ENCODE results near the gene GLYATL2.

The GLYATL2 gene, protein sequence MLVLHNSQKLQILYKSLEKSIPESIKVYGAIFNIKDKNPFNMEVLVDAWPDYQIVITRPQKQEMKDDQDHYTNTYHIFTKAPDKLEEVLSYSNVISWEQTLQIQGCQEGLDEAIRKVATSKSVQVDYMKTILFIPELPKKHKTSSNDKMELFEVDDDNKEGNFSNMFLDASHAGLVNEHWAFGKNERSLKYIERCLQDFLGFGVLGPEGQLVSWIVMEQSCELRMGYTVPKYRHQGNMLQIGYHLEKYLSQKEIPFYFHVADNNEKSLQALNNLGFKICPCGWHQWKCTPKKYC

GRCh38 chr11:58844361-58845005, at the start of gene GLYATL2:
Gene GLYATL2, minus strand, starts transcription at chr11:58844704. Its CDS starts 5,092 bp downstream, at chr11:58839612.
- DNase-seq, result no peak

- no peak for DNase-seq
Observed at GRCh38 chr11:58893899-58894298, 49.4 kb upstream of the GLYATL2 start.

DNA sequence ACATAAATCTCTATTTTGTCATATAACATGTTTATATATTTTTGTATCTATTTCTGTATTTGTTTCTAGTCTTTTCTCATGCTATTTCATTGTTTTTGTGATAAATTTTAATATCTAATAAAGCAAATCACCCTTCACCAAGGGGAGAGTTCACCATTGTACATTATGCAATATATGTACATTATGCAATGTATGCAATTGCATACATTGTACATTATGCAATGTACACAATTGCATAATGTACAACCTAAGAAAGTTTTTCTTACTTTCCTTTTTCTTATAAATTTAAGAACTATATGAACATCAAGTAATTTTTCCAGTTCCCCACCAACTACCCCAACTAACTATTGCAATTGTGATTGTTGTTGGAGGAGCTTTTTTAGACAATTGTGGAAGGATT, 44.1 kb upstream of the GLYATL2 start:
- DNase-seq, result no peak

GRCh38 chr11:58887452-58887851, 42.9 kb upstream of the GLYATL2 start:
- no peak for DNase-seq

GRCh38 chr11:58880625-58881024, 36.1 kb upstream of the GLYATL2 start:
- no peak for DNase-seq

DNA sequence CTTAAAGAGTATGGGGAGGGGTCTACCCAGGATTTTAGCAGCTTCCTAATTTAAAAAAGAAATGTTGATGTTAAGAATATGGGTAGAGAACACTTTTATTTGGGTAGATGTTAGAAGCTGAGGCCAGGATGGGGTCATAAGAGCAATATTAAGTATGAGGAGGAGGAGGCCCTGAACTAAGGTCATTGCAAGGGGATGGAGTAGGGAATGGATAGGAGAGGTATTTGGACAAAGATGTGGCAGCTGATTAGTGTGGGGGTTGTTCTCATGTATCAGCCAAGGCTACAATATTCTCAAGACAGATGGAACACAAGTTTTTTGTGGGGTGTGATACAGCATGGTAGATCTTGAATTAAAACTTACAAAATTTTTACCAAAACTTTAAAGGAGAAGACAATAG, 35.7 kb upstream of the GLYATL2 start:
- no peak for DNase-seq

- no peak for DNase-seq
Observed at GRCh38 chr11:58867556-58867955, 23.1 kb upstream of the GLYATL2 start.

GRCh38 chr11:58866788-58867187, 22.3 kb upstream of the GLYATL2 start:
- no peak for DNase-seq

DNA sequence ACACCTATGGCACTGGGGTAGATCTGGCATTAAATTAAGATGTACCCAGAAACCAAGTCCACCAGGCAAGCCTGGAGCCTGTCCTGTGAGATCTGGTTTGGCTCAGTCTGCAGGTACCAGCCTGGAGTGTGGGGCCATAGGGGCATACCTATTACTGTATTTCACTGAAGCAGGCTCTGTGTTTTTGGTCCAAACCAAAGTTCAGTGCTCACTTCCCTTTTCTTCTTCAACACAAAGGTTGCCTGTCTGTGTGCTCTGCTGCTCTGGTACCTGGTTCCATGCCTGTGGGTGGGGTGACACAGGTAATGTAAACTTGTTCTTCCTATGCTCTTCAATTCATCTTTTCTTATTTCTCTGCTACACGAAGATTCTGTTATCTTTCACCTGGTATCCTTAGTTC, 19.8 kb upstream of the GLYATL2 start:
- DNase-seq, result no peak

- no peak for DNase-seq
Observed at GRCh38 chr11:58863697-58864096, 19.2 kb upstream of the GLYATL2 start.

GRCh38 chr11:58861533-58861932, 17.0 kb upstream of the GLYATL2 start:
- no peak for DNase-seq

DNA sequence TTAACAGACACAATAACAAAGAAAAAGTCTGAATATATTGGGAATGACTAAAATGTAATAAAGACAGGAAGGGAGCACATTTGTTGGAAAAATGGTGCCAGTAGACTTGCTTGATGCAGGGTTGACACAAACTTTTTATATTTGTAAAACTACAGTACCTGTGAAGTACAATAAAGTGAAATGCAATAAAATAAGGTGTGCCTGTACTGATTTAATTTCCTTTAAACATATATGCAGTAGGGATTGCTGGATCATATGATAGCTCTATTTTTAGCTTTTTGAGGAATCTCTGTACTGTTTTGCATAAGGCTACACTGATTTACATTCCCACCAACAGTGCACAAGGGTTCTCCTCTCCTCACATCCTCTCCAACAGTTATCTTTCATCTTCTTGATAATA, 12.3 kb upstream of the GLYATL2 start:
- no peak for DNase-seq

- DNase-seq, result no peak
Observed at GRCh38 chr11:58845386-58845785, 882 bp upstream of the GLYATL2 start.

DNA sequence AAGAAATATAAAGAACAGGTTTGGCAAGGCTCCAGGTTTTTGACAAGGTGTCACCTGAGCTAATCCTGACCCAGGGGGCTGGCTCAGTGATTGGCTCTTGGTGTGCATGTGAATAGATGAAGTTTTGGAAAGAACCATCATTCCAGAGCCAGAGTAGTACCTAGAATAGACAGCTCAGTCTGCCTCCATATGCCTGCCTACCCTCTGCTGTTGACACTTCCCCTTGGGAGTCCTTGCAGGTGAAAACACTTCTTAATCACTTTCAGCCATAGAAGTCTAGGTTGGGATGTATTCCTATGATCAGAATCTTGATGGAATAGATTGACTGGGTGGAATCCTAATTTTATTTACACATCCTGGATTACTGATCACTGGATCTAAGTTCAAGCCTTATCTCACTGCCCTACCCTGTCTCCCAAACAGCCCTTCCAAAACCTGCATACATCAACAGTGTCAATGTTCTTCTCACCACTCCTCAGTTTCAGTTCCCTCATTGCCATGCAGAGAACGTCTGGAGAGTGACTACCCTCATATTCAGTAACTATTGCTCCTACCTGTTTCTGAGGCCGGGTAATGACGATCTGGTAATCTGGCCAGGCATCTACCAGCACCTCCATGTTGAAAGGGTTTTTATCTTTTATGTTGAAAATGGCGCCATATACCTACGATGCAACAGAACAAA, 6.7 kb downstream of the GLYATL2 start:
- DNase-seq, result no peak

GRCh38 chr11:58832056-58832645, 12.4 kb downstream of the GLYATL2 start:
- no peak for DNase-seq

DNA sequence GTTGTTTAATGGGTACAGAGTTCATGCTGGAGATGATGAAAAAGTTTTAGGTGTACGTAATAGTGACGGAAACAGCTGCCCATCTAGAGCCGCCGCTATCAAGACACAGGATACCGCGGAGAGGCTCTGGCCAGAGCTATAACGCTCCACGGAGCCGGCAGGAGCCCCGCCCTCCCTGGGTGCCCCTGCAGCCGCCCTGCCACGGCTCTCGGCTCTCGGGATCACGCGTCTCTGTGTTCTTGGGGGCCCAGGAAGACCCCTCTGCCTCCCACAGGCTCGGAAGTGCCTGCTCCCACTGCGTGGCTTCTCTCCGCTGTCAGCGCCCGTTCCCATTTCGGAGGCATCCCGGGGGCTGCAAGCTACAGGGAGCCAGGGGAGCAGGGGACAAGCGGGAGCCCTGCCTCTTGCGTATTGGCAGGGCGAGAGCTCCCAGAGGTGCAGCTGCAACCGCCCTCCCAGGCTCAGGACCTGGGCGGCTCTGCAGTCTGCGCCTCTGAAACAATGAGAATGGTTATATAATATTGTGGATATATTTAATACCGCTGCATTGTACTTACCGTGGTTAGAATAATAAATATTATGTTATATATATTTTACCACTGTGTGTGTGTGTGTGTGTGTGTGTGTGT, 13.7 kb downstream of the GLYATL2 start:
- no peak for DNase-seq

- no peak for DNase-seq
Observed at GRCh38 chr11:58829786-58830185, 14.7 kb downstream of the GLYATL2 start.

DNA sequence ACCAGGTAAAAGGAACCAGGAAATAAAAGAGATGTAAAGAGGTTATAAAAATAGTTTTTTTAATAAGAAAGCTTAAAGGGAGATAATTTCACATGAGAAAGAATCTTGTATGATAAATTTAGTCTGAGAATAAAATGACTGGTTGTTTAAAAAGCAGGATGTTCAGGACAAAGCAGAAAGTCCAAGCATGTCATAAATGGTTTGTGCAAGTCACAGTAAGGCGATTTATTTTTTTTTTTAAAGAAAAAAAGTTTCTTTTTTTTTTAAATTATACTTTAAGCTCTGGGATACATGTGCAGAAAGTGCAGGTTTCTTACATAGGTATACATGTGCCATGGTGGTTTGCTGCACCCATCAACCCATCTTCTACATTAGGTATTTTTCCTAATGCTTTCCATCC, 30.8 kb downstream of the GLYATL2 start:
- no peak for DNase-seq

- DNase-seq, result no peak
Observed at GRCh38 chr11:58811499-58811898, 33.0 kb downstream of the GLYATL2 start.

GRCh38 chr11:58807343-58807742, 37.2 kb downstream of the GLYATL2 start:
- DNase-seq, result no peak

- DNase-seq, result no peak
Observed at GRCh38 chr11:58805065-58805464, 39.4 kb downstream of the GLYATL2 start.

DNA sequence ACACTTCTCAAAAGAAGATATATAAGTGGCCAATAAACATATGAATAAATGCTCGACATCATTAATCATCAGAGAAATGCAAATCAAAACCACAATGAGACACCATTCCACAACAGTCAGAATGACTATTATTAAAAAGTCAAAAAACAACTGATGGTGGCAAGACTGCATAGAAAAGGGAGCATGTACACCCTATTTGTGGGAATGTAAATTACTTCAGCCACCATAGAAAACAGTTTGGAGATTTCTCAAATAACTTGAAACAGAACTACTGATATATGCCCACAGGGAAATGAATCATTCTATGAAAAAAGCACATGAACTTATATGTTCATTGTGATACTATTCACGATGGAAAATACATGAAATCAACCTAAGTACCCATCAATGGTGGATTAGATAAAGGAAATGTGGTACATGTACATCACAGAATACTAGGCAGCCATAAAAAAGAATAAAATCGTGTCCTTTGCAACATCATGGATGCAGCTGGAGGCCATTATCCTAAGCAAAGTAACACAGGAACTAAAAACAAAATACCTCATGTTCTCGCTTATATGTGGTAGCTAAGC, 42.4 kb downstream of the GLYATL2 start:
- no peak for DNase-seq

GRCh38 chr11:58801302-58801701, 43.2 kb downstream of the GLYATL2 start:
- DNase-seq, result no peak
